Panc1 (cell line): ENCODE results near the gene TMEM63B.

Experiments
- CTCF ChIP-seq: fragments of 450-650 bp; IDR thresholded peaks from 2 replicates; pipeline ENCODE4 v1.5.1; 2017; ENCODE audit warnings: mild to moderate bottlenecking
- POLR2AphosphoS5 ChIP-seq: IDR thresholded peaks from 2 replicates; pipeline ENCODE4 v1.6.1; 2012; ENCODE audit warnings: mild to moderate bottlenecking, low read depth, low read length, moderate library complexity
- SIN3A ChIP-seq: IDR thresholded peaks from 2 replicates; pipeline ENCODE4 v1.6.1; 2012; ENCODE audit warnings: low read depth, mild to moderate bottlenecking, low read length, moderate library complexity, borderline replicate concordance; ENCODE audit not compliant: insufficient read depth

GRCh38 chr6:44133981-44134711 lies 6.8 kb downstream of the TMEM63B start:
- TF ChIP-seq CTCF (no peak), POLR2AphosphoS5 (no peak), SIN3A (no peak)
